Duodenal mucosa (tissue), 2 donors: ENCODE data around the gene RPL10.

ENCODE experiments used
- H3K27ac ChIP-seq: one replicate; pipeline ENCODE4 v1.7.0; 2013; ENCODE audit warnings: low read depth, low read length
- H3K27me3 ChIP-seq, 2 donors: one replicate each; pipeline ENCODE4 v1.7.0; 2013; ENCODE audit warnings: low read length in 2 of 2, control low read depth in 1 of 2; ENCODE audit not compliant: insufficient read depth in 2 of 2, control insufficient read depth in 1 of 2
- H3K36me3 ChIP-seq, 2 donors: one replicate each; pipeline ENCODE4 v1.7.0; 2013; ENCODE audit warnings: low read length in 2 of 2, control low read depth in 1 of 2; ENCODE audit not compliant: insufficient read depth in 2 of 2, control insufficient read depth in 1 of 2
- H3K4me1 ChIP-seq, 2 donors: one replicate each; pipeline ENCODE4 v1.7.0; 2013; ENCODE audit warnings: low read length in 2 of 2, control low read depth in 1 of 2; ENCODE audit not compliant: insufficient read depth in 2 of 2, control insufficient read depth in 1 of 2
- H3K4me3 ChIP-seq, 2 donors: one replicate each; pipeline ENCODE4 v1.7.0; 2013; ENCODE audit warnings: low read length in 2 of 2, low read depth in 1 of 2
- H3K9ac ChIP-seq, 2 donors: one replicate each; pipeline ENCODE4 v1.7.0; 2013; ENCODE audit warnings: low read length in 2 of 2, low read depth in 1 of 2
- H3K9me3 ChIP-seq, 2 donors: one replicate each; pipeline ENCODE4 v1.7.0; 2013; ENCODE audit warnings: low read length in 2 of 2, control low read depth in 1 of 2; ENCODE audit not compliant: control insufficient read depth in 1 of 2

RPL10 gene

DNA sequence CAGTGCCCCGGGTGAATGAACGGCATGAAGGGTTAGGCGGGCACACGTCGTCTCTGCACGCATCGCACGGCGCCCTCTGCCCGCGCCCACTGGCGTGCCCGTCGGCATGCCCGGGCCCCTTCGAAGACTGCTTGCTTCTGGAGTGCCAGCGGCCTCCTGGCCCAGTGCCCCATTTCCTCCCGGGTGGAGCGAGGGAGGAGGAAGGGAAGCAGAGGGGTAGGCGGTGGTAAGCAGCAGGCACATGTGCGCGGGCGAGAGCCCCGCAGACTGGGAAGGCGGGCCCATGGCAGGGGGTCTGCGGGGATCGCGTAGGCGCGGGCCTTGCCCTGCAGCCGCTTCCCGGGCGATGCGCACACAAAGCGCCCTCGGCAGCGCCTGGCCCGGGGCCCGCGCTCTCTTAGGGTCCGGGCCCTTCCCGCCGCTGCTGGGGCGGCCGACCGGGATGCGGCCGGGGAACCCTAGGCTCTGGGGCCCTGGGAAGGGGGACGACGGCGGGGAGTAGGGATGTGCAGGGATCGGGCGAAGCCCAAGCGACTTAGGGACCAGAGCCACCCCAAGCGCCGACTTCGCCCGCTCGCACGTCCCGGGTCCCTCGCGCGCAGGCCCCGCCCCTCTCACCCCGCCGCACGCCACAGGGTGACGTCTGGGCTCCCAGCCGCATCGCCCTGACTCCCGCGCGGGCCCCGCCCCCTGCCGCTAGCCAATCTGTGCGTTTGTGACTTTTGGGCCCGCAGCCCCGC is 19.9 kb upstream of the RPL10 start:
- peaks cover 12 to 26% of the 10 kb centered on the region in 2 donors for H3K4me1 ChIP-seq
- peak overlapping the region; percentile 72 to 77 for H3K9ac ChIP-seq
- peak overlapping the region; percentile 48 to 56 for H3K4me3 ChIP-seq
- no peaks in the 10 kb centered on the region for H3K27me3 ChIP-seq
- H3K27ac ChIP-seq = peak overlapping the region; percentile 87
- no peaks in the 10 kb centered on the region for H3K36me3 ChIP-seq
- no peaks in the 10 kb centered on the region for H3K9me3 ChIP-seq

DNA sequence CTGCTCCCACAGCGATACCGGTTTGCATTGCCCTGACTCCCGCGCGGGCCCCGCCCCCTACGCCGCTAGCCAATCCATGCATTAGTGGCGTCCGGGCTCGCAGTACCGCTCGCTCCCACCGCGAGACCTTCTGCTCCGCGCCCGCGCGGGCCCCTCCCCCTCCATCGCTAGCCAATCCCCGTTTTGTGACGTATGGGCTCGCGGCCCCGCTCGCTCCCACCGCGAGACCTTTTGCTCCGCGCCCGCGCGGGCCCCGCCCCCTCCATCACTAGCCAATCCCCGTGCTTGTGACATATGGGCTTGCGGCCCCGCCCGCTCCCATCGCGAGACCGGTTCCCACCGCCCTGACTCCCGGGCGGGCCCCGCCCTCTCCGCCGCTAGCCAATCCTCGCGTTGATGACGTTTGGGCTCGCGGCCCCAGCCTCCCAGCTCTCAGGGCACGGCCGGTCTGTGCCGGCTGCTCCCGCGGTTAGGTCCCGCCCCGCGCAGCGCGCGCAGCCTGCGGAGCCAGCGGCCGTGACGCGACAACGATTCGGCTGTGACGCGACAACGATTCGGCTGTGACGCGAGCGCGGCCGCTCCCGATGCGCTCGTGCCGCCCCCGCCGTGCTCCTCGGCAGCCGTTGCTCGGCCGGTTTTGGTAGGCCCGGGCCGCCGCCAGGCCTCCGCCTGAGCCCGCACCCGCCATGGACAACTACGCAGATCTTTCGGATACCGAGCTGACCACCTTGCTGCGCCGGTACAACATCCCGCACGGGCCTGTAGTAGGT is 19.2 kb upstream of the RPL10 start, which contains the start of gene EMD:
EMD (plus strand) TSS at position 497 of the 770 bp plus-strand sequence; CDS start at position 687, 190 bp downstream.
- H3K36me3 ChIP-seq = no peaks in the 10 kb centered on the region
- H3K9ac ChIP-seq = peak within 1 kb of the TSS; percentile 85 to 86
- H3K4me3 ChIP-seq = peak within 1 kb of the TSS; percentile 68 to 69
- H3K27me3 ChIP-seq = no peaks in the 10 kb centered on the region
- H3K4me1 ChIP-seq = peaks cover 8 to 19% of the 10 kb centered on the region in 2 donors
- H3K9me3 ChIP-seq = no peaks in the 10 kb centered on the region
- H3K27ac ChIP-seq = peak within 1 kb of the TSS; percentile 93

- Histone ChIP-seq H3K36me3 (no peaks in the 10 kb centered on the region), H3K4me3 (peak overlapping the region; percentile 68 to 69), H3K9ac (peak overlapping the region; percentile 85 to 86), H3K4me1 (peaks cover 5 to 17% of the 10 kb centered on the region in 2 donors), H3K27ac (peak overlapping the region; percentile 93), H3K9me3 (no peaks in the 10 kb centered on the region), H3K27me3 (no peaks in the 10 kb centered on the region)
Measured at GRCh38 chrX:154379569-154379951, 18.6 kb upstream of the RPL10 start.

- no peaks in the 10 kb centered on the region for H3K27me3 ChIP-seq
- H3K9me3 ChIP-seq = no peaks in the 10 kb centered on the region
- H3K4me3 ChIP-seq = peak overlapping the region; percentile 68 to 69
- peaks cover 5 to 17% of the 10 kb centered on the region in 2 donors for H3K4me1 ChIP-seq
- H3K9ac ChIP-seq = peak overlapping the region; percentile 85 to 86
- no peaks in the 10 kb centered on the region for H3K36me3 ChIP-seq
- H3K27ac ChIP-seq = peak overlapping the region; percentile 93
Measured at GRCh38 chrX:154380153-154380552, 18.0 kb upstream of the RPL10 start.

- H3K27me3 ChIP-seq = no peaks in the 10 kb centered on the region
- peaks cover 5 to 17% of the 10 kb centered on the region in 2 donors for H3K4me1 ChIP-seq
- peak overlapping the region in 1 of 2 donors; percentile 86 for H3K9ac ChIP-seq
- no peak overlapping the region for H3K27ac ChIP-seq
- H3K4me3 ChIP-seq = peak overlapping the region in 1 of 2 donors; percentile 69
- H3K36me3 ChIP-seq = no peaks in the 10 kb centered on the region
- no peaks in the 10 kb centered on the region for H3K9me3 ChIP-seq
Measured at GRCh38 chrX:154380787-154381186, 17.4 kb upstream of the RPL10 start.

DNA sequence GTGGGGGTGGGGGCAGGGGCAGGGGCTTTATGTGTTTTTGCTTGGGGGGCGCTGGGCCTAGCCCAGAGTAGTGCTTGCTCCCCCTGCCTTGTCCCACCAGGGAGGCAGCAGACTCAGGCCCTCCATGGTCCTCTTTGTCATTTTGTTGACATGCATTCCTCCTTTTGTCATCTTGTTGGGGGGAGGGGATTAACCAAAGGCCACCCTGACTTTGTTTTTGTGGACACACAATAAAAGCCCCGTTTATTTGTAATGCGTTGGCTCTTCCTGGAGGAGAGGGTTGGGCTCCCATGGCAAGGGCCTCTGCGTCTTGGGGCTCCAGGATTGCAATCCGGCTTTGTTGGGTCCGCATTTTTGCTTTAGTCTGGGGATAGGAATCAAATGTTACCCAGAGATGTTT is 16.9 kb upstream of the RPL10 start:
- Histone ChIP-seq H3K4me1 (peaks cover 5 to 17% of the 10 kb centered on the region in 2 donors), H3K9ac (no peak overlapping the region), H3K27ac (no peak overlapping the region), H3K36me3 (no peaks in the 10 kb centered on the region), H3K27me3 (no peaks in the 10 kb centered on the region), H3K4me3 (no peak overlapping the region), H3K9me3 (no peaks in the 10 kb centered on the region)

DNA sequence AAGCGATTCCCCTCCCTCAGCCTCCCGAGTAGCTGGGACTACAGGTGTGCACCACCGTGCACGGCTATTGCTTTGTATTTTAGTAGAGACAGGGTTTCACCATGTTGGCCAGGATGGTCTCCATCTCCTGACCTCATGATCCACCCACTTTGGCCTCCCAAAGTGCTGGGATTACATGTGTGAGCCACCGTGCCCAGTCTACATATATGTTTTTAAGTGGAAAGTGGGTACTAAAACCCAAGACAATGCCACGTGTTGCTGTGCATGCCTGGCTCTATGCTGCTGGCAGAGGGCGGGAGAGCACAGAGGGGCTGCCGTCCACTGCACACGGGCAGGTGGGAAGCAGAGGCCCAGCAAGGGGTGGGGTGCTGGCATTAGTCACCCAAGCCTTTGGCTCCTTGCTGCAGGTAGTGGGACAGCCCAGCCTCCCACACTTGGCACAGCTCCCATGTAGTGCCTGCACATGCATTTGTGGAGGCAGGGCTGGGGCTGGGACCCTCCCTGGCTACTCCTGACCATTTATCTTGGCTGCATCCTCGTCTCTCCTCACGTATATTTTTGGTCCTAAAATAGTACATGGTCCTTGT is 15.6 kb upstream of the RPL10 start:
- H3K27me3 ChIP-seq = no peaks in the 10 kb centered on the region
- no peak overlapping the region for H3K4me3 ChIP-seq
- H3K27ac ChIP-seq = no peak overlapping the region
- H3K9me3 ChIP-seq = no peaks in the 10 kb centered on the region
- peaks cover 5 to 16% of the 10 kb centered on the region in 2 donors for H3K4me1 ChIP-seq
- H3K9ac ChIP-seq = no peak overlapping the region
- no peaks in the 10 kb centered on the region for H3K36me3 ChIP-seq

GRCh38 chrX:154383359-154384283 is 14.6 kb upstream of the RPL10 start:
- H3K36me3 ChIP-seq = no peaks in the 10 kb centered on the region
- no peak overlapping the region for H3K27ac ChIP-seq
- H3K4me3 ChIP-seq = no peak overlapping the region
- peaks cover 5 to 10% of the 10 kb centered on the region in 2 donors for H3K4me1 ChIP-seq
- H3K9me3 ChIP-seq = no peaks in the 10 kb centered on the region
- no peaks in the 10 kb centered on the region for H3K27me3 ChIP-seq
- H3K9ac ChIP-seq = no peak overlapping the region

DNA sequence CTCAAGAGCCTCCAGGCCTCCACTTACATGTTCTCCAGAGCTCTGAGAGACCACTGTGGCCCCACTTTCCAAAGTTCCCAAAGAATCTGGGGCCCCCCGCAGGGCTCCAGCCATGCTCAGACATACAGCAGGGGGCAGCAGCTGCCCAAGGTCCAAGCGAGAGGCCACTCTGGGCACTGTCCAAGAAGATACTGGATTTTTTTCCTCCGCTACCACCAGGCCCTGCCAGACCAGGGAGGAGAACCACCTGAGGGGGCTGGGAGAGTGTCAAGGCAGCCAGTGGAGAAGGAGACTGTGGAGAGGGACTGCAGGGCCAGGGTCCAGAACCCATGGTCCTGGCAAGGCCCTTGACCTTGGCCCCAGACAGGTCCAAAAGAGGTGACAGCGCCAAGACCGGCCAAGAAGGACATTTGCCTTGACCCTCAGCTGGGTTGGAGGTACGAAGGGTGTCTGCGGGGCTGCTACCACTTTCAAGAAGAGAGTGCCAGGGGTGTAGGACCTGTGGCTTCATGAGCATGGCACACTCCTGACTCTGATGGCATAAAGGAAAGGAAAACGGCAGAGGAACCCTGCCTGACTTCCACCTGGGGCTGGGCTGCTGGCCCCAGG is 13.8 kb upstream of the RPL10 start:
- H3K4me1 ChIP-seq = peaks cover 5 to 10% of the 10 kb centered on the region in 2 donors
- no peak overlapping the region for H3K9ac ChIP-seq
- H3K27ac ChIP-seq = no peak overlapping the region

More for the DNA sequence above, 13.8 kb upstream of the RPL10 start:
- Histone ChIP-seq H3K9me3 (no peaks in the 10 kb centered on the region), H3K36me3 (no peaks in the 10 kb centered on the region), H3K4me3 (no peak overlapping the region), H3K27me3 (no peaks in the 10 kb centered on the region)
